Mesendoderm (in vitro differentiated cells): ENCODE data around the gene FARP1.
A peak's percentile ranks its signal among the peaks of the same experiment; 100 is the strongest.

Experiments used
- DNase-seq: peaks from one replicate; pipeline ENCODE4 v3.0.0; 2013
- H2AK5ac ChIP-seq: 2 replicates; pipeline ENCODE4 v1.6.1; 2013; ENCODE audit warnings: low read length, inconsistent platforms
- H2BK120ac ChIP-seq: 2 replicates; pipeline ENCODE4 v1.6.1; 2013; ENCODE audit warnings: low read depth, mild to moderate bottlenecking, low read length, moderate library complexity, mixed read lengths
- H2BK15ac ChIP-seq: replicated peaks from 2 replicates; pipeline ENCODE4 v1.6.1; 2013; ENCODE audit warnings: low read depth, mild to moderate bottlenecking, moderate library complexity
- H2BK5ac ChIP-seq: 2 replicates; pipeline ENCODE4 v1.6.1; 2013; ENCODE audit warnings: low read length, inconsistent platforms
- H3K18ac ChIP-seq: 2 replicates; pipeline ENCODE4 v1.6.1; 2013; ENCODE audit warnings: mild to moderate bottlenecking, low read length, mixed read lengths
- H3K23ac ChIP-seq: one replicate; pipeline ENCODE4 v1.6.1; 2013; ENCODE audit warnings: low read length
- H3K27ac ChIP-seq: 2 replicates; pipeline ENCODE4 v1.5.1; 2013; ENCODE audit warnings: low read depth, mild to moderate bottlenecking, inconsistent platforms, low read length, moderate library complexity
- H3K27me3 ChIP-seq: 2 replicates; pipeline ENCODE4 v1.6.1; 2013; ENCODE audit warnings: low read length, control low read depth, mild to moderate bottlenecking, inconsistent platforms; ENCODE audit not compliant: insufficient read depth, poor library complexity
- H3K36me3 ChIP-seq: 2 replicates; pipeline ENCODE4 v1.6.1; 2013; ENCODE audit warnings: low read length, inconsistent platforms; ENCODE audit not compliant: control insufficient read depth, insufficient read depth
- H3K4ac ChIP-seq: one replicate; pipeline ENCODE4 v1.6.1; 2013; ENCODE audit warnings: low read depth, mild to moderate bottlenecking, low read length, moderate library complexity
- H3K4me1 ChIP-seq: 2 replicates; pipeline ENCODE4 v1.6.1; 2013; ENCODE audit warnings: low read depth, low read length, inconsistent platforms; ENCODE audit not compliant: control insufficient read depth
- H3K4me2 ChIP-seq: 2 replicates; pipeline ENCODE4 v1.6.1; 2013; ENCODE audit warnings: low read length
- H3K4me3 ChIP-seq: 2 replicates; pipeline ENCODE4 v1.5.1; 2013; ENCODE audit warnings: mild to moderate bottlenecking, low read length
- H3K56ac ChIP-seq: one replicate; pipeline ENCODE4 v1.6.1; 2013; ENCODE audit warnings: low read length
- H3K79me1 ChIP-seq: 2 replicates; pipeline ENCODE4 v1.6.1; 2013; ENCODE audit warnings: low read length, inconsistent platforms
- H3K79me2 ChIP-seq: 2 replicates; pipeline ENCODE4 v1.6.1; 2013; ENCODE audit warnings: mild to moderate bottlenecking, low read length; ENCODE audit not compliant: control insufficient read depth, insufficient read depth
- H3K9ac ChIP-seq: 2 replicates; pipeline ENCODE4 v1.6.1; 2013; ENCODE audit warnings: low read length, inconsistent platforms
- H4K5ac ChIP-seq: one replicate; pipeline ENCODE4 v1.6.1; 2013; ENCODE audit warnings: low read length
- H4K8ac ChIP-seq: one replicate; pipeline ENCODE4 v1.6.1; 2013; ENCODE audit warnings: low read depth, mild to moderate bottlenecking, control low read depth, low read length, moderate library complexity
- whole genome bisulfite sequencing: extraction: QIAGEN DNeasy Blood & Tissue Kit; methylation state at CpG from one replicate; pipeline ENCODE4 v1.1.7; 2013; ENCODE audit warnings: low lambda C conversion rate, missing lambda C conversion rate; ENCODE audit not compliant: insufficient coverage; ENCODE audit errors: extremely low coverage; 5-methylcytosine and 5-hydroxymethylcytosine counted together

FARP1 gene

DNA sequence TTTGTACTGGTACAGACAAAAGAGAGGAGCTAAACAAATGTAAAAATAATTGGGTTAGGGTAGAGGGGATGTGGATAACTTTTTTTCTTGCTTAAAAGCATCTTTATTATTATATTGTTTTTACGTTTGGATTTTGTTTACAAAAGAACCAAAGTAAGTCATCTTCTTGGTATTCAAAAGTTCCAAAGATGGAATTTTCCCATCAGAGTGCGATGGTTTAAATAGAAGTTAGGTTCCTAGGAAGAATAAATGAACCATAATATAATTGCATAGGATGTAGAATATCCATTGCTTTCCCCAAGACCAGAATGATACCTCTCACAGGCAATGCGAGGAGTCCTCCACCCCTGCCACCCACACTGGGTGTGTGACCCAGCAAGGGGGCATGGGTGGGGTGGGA, 133.6 kb downstream of the FARP1 start:
- peaks cover 17% of the 10 kb centered on the region for H3K79me2 ChIP-seq
- H3K36me3 ChIP-seq, result no peaks in the 10 kb centered on the region
- H3K9ac ChIP-seq, result no peak overlapping the region
- H3K18ac ChIP-seq, result no peak overlapping the region
- no peak overlapping the region for H3K4me3 ChIP-seq
- H2BK120ac ChIP-seq, result no peak overlapping the region
- no peak overlapping the region for H4K5ac ChIP-seq
- H2BK15ac ChIP-seq, result no peak overlapping the region
- no peak overlapping the region for H3K4me2 ChIP-seq
- no peak overlapping the region for H3K27ac ChIP-seq
- H2AK5ac ChIP-seq, result no peak overlapping the region
- no peak overlapping the region for H2BK5ac ChIP-seq
- H3K56ac ChIP-seq, result no peak overlapping the region
- peaks cover 25% of the 10 kb centered on the region for H3K4me1 ChIP-seq
- DNase-seq, result no peak
- H3K4ac ChIP-seq, result no peak overlapping the region
- peaks cover 17% of the 10 kb centered on the region for H3K79me1 ChIP-seq
- no peak overlapping the region for H4K8ac ChIP-seq
- no CpG with 5 or more reads among the region's 3 CpGs for WGBS
- no peaks in the 10 kb centered on the region for H3K27me3 ChIP-seq
- no peak overlapping the region for H3K23ac ChIP-seq

DNA sequence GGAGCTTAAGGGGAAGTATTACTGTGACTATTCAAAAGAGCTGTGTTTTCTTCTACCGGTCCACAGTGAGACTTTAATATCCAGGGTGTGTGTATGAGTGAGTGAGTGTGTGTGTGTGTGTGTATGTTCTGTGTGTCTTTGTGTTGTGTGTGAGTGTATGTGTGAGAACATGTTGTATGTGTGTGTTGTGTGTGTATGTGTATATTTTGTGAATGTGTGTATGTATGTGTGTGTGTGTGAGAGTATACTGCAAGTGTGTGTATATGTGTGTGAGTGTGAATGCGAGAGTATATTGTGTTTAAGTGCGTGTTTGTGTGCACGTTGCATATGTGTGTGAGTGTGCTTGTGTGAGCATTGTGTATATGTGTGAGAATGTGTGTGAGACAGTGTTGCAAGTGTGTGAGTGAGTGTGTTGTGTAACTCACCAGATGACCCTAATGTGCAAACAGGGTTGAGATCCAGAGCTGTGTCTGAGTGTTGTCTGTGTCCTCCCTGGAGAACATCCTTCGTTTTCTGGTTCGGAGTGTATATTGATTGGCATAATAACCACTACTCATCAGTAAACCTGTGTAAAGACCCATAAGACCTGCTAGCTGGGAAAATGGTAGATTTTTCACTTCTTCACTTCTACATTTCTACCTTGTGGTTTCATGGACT, 135.3 kb downstream of the FARP1 start:
- peak overlapping the region; percentile 64 for H2BK5ac ChIP-seq
- no peaks in the 10 kb centered on the region for H3K27me3 ChIP-seq
- no peak overlapping the region for H3K4me2 ChIP-seq
- peaks cover 18% of the 10 kb centered on the region for H3K4me1 ChIP-seq
- 100% methylated on average over 3 of the region's 6 CpGs for WGBS
- H4K8ac ChIP-seq, result no peak overlapping the region
- peaks cover 17% of the 10 kb centered on the region for H3K79me1 ChIP-seq
- H3K4ac ChIP-seq, result no peak overlapping the region
- no peak overlapping the region for H2AK5ac ChIP-seq
- H3K79me2 ChIP-seq, result peaks cover 17% of the 10 kb centered on the region
- no peak overlapping the region for H3K4me3 ChIP-seq
- no peak overlapping the region for H2BK15ac ChIP-seq
- H3K18ac ChIP-seq, result no peak overlapping the region
- H2BK120ac ChIP-seq, result no peak overlapping the region
- no peaks in the 10 kb centered on the region for H3K36me3 ChIP-seq
- DNase-seq, result no peak
- no peak overlapping the region for H3K27ac ChIP-seq
- no peak overlapping the region for H3K23ac ChIP-seq
- no peak overlapping the region for H4K5ac ChIP-seq
- peak overlapping the region; percentile 26 for H3K9ac ChIP-seq
- H3K56ac ChIP-seq, result peak overlapping the region; percentile 30

DNA sequence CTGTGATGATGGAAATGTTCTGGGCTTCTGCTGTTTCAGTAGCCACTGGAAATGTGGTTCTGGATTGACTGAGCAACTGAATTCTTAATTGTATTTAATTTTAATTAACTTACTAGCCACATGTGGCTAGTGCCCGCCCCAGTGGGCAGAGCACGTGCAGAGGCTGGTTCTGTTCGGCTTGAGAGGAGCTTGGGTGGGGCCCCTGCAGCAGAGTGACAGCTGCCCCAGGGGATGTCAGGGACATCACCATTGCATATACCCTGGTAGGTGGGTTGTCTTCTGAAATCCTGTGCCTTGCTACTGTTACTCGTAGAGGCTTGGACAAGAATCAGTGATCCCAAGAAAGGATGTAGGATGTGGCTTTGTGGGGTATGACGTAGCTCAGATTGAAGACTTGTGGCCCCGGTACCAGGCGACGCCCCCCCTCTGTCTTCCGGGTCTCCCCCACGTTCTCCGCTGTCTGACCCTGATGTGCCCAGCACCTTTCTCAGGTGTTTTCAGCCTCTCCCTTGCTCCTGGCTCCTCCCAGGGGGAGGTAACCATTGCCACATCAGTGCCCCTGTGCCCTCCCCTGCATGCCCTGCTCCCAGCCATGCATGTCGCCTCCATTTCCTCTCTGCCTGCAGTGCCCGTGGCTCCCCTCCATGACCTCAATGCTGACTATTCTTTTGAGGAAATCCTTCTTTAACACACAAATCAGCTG, 136.7 kb downstream of the FARP1 start:
- Histone ChIP-seq H3K4me1 (peaks cover 9% of the 10 kb centered on the region), H3K36me3 (no peaks in the 10 kb centered on the region), H3K4me3 (no peak overlapping the region), H3K56ac (no peak overlapping the region), H3K23ac (peak overlapping the region; percentile 86), H3K4ac (no peak overlapping the region), H2AK5ac (no peak overlapping the region), H3K9ac (no peak overlapping the region), H4K5ac (no peak overlapping the region), H2BK15ac (no peak overlapping the region), H3K18ac (no peak overlapping the region), H4K8ac (no peak overlapping the region), H3K79me2 (peaks cover 11% of the 10 kb centered on the region), H3K4me2 (no peak overlapping the region), H3K79me1 (peaks cover 11% of the 10 kb centered on the region), H3K27ac (peak overlapping the region; percentile 39), H2BK5ac (no peak overlapping the region), H3K27me3 (no peaks in the 10 kb centered on the region), H2BK120ac (no peak overlapping the region)
- DNase-seq, result no peak
- WGBS, result no CpG with 5 or more reads among the region's 13 CpGs

DNA sequence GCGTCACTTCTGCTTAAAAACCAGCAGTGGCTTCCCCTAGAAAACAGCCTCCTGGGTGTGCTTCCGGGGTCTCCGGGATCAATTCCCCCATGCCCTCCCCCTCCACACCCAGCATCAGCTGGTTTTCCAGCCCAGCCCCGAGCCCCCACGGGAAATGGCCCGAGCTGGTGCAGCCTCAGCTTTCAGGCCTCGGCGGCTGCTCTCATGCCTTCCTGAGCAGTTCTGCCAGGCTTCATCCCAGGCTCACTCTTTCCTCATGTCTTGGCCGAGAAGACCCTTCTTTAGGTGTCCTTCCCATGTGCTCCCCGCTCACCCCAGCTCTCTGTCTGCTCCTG, 137.2 kb downstream of the FARP1 start:
- H3K4ac ChIP-seq, result no peak overlapping the region
- no peak overlapping the region for H3K4me2 ChIP-seq
- peaks cover 13% of the 10 kb centered on the region for H3K4me1 ChIP-seq
- H3K4me3 ChIP-seq, result no peak overlapping the region
- no peak overlapping the region for H3K9ac ChIP-seq
- H2AK5ac ChIP-seq, result no peak overlapping the region
- H3K36me3 ChIP-seq, result no peaks in the 10 kb centered on the region
- no peak overlapping the region for H2BK120ac ChIP-seq
- no peak overlapping the region for H2BK5ac ChIP-seq
- peaks cover 13% of the 10 kb centered on the region for H3K79me1 ChIP-seq
- no CpG with 5 or more reads among the region's 10 CpGs for WGBS
- no peak overlapping the region for H3K18ac ChIP-seq
- no peak for DNase-seq
- no peak overlapping the region for H2BK15ac ChIP-seq
- peak overlapping the region; percentile 63 for H3K56ac ChIP-seq
- peak overlapping the region; percentile 67 for H3K27ac ChIP-seq
- peaks cover 11% of the 10 kb centered on the region for H3K79me2 ChIP-seq
- H3K23ac ChIP-seq, result no peak overlapping the region
- H4K8ac ChIP-seq, result no peak overlapping the region
- no peaks in the 10 kb centered on the region for H3K27me3 ChIP-seq
- no peak overlapping the region for H4K5ac ChIP-seq

DNA sequence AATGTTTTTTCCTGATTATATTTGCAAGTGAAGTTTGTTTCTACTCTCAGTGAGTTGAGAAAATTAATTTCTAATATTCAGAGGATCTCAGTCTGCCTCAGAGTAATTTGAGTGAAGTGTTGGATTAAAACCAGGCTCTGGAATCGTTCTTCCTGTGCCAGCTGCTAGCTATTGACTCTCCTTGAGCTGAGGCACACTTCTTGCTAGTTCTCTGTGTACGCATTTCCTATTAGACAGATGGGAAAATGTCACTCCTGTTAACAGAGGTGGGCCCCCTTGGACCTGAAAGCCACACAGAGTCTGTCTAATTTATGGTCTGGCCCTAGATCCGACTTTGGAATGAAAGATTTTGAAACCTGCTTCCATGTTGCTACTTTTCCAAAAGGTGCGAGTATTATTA, 141.8 kb downstream of the FARP1 start:
- no peaks in the 10 kb centered on the region for H3K36me3 ChIP-seq
- peak overlapping the region; percentile 27 for H3K27ac ChIP-seq
- WGBS, result no CpG with 5 or more reads among the region's 4 CpGs

More for the DNA sequence above, 141.8 kb downstream of the FARP1 start:
- Histone ChIP-seq H3K4me3 (no peak overlapping the region), H3K27me3 (no peaks in the 10 kb centered on the region), H3K79me2 (peaks cover 3% of the 10 kb centered on the region), H2BK5ac (no peak overlapping the region), H3K18ac (peak overlapping the region; percentile 45), H3K4me2 (no peak overlapping the region), H4K8ac (no peak overlapping the region), H2AK5ac (no peak overlapping the region), H2BK15ac (no peak overlapping the region), H3K23ac (no peak overlapping the region), H3K56ac (no peak overlapping the region), H3K4ac (no peak overlapping the region), H3K9ac (no peak overlapping the region), H3K79me1 (peaks cover 10% of the 10 kb centered on the region), H2BK120ac (peak overlapping the region; percentile 85), H4K5ac (no peak overlapping the region), H3K4me1 (peaks cover 9% of the 10 kb centered on the region)
- DNase-seq, result no peak
